Measurements from ENCODE around the gene HOXD13. TPM values are rescaled to one million over a fixed set of nuclear protein-coding genes. Genes with fewer than 3 reads are reported as not detected.

HOXD13 gene
- total RNA-seq, 1 donor from 2014 or later = not detected

DNA sequence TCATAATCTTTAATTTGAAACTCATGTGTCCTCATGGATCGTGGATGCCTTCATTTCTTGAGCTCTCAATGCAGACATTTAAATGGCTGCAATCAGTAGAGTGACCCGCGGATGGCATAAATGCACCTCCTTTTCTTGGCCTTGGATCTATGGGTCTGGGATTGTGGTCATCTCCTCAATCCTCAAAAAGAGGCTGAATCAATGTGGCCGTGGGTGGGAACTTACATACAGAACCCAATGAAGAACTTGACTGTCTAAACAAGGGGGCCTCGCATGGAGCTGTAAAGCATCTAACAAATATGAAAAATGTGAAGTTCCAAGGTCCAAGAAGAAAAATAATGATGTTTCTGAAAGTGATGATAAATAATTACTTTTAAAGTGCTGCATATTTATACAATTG, 2.9 kb downstream of the HOXD13 start:
- DNase-seq = no peak

DNA sequence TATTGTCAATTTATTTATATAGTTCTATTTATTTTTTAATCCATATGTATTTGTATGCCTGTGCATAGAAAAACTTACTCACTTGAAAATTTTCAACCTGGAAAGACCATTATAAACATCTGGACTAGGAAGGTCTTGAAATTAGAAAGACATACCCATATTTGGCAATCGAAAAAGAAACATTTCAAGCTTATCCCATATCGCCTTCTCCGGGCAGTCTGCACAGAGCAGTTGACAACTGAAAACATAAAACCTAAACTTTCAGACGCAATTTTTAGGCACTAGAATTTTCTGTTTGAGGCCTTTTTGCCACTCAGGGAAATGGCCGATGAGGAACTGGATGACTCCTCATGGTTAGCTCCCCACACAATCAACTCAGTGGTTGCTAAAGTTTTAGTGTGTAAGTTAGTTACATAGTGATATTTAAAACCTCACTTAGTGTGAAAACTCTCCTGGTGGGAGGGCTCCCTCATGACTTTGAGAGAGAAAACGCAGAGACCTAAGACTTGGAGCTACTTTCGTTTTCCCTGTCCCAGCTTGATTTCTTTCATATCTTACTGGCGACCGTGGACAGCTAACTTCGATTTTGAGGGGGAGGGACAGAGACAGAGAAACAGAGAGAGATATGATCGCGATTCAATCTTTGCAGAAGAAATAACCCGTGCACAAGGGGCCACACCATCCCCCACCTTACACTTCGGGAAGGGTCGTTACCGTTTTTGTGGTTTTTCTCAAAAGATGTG, 3.9 kb downstream of the HOXD13 start:
- DNase-seq = no peak

DNA sequence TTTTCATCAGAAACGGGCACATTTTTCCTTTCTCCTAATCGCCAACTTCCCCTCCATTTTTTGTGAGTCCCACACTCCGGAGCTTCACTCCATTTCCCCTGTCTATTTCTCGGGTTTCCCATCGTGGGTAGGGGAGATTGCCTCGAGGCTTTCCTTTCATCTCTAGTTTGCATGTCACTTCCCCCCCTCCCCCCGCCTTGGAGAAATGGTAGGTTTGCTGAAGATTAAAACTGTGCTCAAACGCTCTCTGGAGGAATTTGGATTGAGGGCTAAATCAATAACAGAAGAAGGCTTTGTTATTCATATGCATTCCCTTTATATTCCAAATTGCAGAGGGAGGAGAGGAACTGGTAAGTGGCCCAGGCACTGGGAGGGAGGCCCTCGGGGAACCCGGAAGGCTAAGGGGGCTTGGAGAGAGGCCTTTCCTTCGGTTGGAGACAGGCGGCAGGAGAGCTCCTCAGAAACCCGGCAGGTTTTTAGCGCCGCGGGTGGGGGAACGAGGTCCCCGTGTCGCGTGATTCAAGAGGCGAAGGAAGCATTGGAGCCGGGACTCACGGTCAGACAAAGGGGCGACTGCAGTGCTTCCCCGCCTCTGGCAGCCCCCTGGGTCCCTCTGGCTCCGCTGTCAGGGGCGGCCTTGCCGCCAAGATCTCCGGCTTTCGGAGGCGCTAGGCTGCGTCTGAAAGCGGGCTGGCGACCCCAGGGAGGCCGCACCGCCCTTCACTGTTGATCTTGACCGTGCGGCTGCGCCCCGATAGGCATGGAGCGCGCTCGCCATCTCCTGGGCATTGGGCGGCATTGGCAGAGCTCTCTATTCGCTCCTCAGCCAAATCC, 4.7 kb downstream of the HOXD13 start:
- DNase-seq = peak; percentile 6

DNA sequence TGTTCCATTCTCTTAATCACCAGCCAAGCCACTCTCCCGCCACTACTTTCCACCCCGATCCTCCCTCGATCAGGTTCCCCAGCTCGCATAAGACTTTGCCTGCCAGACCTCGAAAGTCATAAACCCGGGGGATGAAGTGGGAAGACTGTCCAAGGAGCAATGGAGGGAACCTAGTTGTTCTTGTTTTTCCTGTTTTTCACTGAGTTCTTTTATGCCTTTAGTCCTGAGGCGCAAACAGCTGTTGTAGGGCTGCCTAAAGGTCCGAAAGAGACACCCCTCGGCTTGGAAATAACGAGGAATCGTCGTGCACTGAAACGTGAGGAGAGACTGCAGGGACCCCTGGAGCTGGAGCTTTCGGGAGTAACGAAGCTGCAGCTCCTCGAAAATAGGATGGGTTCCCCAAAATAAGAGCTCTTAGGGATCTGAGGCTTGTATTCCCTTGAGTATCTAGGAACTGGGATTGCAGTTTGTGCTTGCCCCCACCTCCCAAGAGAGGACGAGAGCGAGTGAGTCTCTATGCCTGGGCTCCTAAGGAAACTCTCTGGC, 5.4 kb downstream of the HOXD13 start:
- no peak for DNase-seq

DNA sequence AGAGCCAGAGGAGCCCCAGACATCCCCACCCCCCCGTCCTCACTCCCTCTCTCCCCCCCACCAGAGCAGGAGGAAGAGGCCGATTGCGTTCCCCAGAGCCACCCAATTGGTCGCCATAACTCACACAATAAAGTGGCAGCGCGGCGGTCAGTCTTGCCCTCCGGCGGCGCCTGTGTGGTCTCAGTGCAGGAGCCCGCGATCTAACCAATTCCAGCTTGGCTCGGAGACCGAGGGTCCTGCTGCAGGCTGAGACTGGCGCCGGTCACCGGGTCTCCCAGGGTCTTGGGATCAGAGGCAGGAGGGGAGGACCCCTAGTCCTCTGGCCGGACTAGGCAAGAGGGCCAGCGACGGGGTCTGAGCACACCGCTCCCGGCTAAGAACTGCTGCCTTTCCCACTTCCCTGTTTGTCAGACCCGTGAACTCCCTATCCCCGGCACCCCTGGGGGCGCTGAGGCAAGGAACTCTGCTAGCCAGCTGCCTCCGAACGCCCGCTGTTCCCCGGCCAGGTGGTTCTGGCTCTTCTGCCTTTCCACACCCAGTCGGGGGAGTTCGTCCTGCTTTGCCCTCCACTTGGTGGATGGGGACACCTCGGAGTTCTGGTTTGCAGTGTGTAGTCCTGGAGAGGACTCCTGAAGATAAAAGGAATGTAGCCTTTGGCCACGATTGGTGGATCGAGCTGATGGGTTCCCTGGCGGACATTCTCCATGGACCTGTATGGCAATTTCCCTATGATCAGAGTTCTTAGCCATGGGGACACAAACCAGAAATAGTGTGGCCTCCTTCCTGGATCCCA, 6.0 kb downstream of the HOXD13 start:
- DNase-seq = no peak

DNA sequence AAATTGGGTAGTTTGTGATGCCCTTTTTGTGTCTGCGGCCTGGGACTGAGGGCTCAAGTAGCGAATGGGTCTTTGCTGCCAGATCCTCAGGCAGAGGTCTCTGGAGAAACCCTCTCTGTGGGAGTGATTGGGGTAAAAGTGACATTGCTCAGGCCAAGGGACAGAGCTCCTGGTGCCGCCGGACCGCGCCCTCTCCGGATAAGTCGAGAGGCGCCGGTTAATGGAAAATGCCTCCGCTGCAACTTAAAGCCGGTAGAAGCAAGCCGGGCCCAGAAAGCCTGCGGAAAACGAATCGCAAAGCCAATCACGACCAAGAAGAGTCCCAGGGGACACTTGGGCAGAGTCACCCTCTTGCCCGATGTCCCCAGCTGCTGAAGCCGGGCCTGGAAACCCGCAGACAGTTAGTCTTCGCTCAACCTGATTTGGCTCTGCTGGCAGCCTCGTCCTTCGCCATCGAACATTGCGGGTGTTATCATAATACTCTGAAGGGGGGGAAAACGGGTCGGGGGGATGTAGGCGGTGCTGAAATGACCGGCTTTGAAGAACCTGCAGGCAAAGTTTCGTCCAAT, 6.7 kb downstream of the HOXD13 start:
- no peak for DNase-seq

DNA sequence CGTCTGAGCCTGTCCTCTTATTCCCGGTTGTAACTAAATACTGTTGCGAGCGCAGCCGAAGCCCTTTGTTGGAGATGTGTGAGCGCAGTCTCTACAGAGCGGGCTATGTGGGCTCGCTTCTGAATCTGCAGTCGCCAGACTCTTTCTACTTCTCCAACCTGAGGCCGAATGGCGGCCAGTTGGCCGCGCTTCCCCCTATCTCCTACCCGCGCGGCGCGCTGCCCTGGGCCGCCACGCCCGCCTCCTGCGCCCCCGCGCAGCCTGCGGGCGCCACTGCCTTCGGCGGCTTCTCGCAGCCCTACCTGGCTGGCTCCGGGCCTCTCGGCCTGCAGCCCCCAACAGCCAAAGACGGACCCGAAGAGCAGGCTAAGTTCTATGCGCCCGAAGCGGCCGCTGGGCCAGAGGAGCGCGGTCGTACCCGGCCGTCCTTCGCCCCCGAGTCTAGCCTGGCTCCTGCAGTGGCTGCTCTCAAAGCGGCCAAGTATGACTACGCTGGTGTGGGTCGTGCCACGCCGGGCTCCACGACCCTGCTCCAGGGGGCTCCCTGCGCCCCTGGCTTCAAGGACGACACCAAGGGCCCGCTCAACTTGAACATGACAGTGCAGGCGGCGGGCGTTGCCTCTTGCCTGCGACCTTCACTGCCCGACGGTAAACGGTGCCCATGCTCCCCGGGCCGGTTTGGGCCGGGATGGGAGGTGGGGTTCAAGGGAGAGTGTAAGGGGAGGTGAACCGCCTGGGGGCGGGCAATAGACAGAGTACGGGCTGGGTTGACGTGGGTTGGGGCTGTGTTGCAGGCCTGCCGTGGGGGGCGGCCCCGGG, 7.4 kb downstream of the HOXD13 start, which contains the start of gene HOXD12:
Gene HOXD12, plus strand, starts transcription at position 68 of the 819 bp plus-strand sequence. Its CDS starts 7 bp downstream, at position 75.
- DNase-seq = no peak

DNA sequence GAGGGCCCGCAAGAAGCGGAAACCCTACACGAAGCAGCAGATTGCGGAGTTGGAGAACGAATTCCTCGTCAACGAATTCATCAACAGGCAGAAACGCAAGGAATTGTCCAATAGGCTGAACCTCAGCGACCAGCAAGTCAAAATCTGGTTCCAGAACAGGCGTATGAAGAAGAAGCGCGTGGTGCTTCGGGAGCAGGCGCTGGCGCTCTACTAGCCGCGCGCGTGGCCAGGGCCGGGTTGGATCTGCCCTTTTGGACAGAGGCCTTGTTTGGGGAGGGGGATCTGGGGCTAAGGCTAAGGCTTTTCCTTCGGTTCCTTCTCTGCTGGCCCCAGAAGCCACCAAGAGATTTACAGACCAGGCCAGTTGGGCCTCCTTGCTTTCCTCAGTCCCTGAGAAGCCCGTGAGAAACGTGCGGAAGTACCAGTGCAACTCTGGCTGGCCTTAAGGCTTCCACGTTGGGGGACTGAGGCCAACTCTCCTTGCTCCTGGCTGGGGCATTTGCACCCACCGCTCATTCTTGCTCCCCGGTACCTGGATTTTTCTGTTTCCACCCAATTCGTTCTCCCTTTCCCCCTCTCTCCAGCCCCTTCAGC, 8.1 kb downstream of the HOXD13 start:
- DNase-seq = no peak

DNA sequence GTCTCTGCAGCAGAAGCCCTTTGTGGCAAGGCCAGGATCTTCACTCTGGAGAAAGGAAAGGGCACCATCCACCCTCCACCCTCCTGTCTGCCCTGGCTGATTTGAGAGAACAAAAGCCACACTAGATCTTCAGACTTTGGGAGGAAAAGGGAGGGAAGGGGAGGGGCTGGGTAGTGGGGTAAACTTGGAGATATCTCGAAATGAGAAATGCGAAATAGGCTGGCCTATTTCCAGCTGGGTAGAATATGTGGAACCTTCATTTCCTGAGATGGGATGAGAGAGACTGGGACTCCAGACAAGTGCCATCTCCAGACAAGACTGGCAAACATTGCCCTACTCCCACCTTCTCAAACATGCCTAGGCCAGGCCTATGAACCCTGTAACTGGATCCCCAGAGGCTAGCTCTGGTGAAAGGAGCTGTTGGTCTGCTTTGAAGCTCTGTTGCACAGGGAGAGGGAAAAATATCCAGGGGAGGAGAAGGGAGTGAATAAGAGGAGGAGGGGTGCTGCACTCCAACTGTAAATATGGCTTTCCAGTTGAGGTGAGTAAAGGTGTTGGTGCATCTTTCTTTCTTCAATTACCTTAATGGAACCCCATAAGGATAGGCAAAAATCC, 8.8 kb downstream of the HOXD13 start:
- DNase-seq = no peak

DNA sequence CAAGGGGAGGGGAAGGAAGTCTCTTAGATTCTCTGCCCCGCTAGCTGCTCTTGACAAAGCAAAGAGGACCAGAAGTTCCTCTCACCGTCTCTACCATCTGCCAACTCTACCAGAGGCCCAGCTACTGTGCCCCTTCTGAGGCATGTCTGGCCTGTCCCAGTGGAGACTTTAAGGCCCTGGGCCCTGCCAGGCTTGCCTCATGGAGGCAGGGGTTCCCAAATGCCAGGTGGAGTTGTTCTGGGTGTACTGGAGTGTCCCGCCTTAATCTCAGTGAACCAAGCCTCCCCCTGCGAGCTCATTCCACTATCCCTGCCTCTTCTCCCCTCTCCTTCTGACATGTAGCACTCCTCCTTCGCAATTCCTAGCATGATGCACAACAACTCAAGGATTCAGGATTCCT, 9.3 kb downstream of the HOXD13 start:
- DNase-seq = no peak

DNA sequence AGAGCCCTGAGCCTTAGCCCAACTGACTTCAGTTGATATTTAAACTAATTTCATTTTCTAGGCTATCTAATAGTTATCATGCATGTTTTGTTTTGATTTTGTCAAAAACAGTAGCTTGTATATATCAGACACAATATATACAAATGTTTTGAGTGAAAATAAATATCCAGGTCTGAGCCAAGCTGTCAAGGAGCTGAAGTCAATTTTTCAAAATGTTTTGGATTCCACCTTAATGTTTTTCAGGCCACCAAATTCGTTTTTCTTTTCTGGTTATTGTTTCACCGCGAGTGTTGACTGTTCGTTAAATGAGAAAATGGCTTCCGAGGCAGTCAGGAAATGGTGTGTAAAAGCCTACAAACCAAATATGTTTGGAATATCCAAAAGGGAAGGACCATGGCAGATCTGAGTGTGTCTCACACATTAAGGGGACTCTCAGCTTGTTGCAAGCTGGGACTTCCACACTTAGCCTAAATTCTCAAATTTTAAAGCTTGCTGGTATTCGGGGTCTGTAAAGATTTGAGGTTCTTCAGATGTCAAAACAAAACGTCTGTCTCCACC, 9.9 kb downstream of the HOXD13 start:
- DNase-seq = no peak

DNA sequence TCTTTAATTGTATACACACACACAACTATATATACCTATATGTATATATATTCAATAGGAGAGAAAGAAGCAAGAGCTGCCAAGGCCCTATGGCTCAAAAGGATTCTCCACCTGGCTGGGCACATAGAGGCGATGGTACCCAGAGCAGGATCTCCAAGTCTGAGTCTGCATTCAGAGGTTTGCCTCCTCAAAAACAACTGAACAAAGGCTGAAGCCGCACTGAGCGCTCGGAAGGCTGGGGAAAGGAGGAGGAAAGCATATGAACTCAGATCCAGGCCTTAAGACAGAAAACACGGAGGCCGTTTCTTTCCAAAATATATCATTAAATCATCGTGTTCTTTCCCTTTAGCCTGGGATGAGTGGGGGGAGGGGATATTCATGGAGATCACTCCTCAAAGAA, 10.7 kb downstream of the HOXD13 start:
- no peak for DNase-seq

DNA sequence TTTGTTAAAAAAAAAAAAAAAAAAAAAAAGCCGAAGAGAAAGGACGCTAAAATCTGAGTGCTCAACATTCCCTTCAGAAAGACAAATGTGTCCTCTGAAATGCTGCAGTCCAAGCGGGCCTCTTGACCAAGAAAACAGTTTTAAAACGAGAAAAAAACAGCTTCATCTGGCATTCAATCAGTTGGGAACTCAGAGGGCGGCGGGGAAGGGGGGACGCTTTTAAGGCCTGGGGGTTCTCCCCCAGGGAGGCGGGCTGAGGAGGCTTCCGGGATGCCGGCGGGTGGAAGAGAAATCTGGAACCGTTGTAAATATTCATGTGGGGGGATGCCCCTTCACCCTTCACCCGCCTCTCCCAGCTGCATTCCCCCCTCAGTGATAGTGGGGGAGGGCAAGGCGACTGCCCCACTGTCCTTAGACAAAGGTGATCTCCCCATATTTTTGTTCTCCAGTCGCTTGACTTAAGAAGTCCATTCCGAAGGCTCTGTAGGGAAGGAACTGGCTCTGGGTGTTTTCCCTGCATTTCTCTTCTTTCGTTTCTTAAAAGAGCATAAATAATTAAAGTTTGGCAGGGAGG, 11.3 kb downstream of the HOXD13 start:
- DNase-seq = no peak

DNA sequence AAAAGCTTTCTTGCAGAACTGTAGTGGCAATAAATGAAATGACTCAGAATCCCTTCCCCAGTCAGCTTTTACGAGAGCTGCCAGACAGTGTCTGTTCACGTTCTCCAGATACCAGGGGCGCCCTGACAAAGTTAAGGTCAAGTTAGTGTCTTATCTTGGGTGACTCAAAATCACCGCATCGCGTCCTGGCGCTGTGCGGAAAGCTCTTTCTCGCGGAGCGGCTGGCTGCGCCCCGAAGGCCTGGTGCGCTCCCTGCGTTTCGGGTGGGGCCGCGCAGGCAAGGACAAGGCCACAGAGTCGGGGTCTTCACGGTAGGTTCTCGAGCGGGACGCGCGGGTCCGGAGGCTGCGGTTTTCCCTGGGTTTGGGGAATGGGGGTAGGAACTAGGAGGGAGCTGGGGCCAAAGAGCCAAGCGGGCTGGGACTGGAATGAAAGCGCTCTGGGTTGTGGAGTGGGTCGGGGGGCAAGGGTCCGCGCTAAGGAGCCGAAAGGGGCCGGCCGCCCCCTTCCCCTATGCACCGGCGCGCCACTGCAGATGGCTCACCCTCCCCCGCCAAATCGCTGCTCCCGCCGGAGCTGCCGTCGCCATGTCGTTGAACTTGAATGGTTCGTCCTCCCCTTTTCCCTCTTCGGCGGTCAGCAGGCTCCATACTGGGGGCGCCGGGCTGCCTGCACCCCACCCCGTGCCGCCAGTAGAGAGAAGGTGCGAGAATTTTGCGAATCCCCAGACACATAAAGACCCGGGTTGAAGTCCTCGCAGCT, 12.0 kb downstream of the HOXD13 start:
- DNase-seq = no peak

DNA sequence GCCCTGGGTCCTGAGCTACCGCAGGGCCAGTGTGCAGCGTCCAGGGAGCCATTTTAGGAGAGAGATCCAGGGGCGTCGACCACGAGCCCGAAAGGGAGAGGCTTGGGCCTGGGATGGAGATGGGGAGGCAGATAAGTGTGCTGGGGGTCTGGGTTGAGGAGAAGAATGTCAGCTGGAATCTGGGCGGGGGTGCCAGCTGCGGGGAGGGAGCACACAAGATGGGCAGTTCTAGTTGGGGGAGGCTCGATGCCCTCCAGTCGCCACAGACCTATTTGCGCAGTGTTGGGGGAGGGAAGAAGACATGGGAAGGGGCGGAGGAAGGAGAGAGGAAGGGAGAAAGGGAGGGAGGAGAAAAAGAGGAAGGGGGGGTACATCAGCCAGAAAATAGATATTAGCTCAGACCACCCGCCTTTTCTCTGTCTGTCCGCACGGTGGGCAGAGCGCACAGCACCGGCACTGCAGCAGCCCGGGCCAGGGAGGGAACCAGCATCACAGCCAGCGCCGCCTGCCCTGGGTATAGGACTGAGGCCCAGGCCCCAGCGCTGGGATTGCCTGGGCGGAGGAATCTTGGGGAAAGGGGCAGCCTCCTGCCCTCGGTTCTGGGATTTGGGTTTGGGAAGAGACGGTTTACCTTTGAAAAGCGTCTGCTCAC, 12.7 kb downstream of the HOXD13 start:
- DNase-seq = no peak

DNA sequence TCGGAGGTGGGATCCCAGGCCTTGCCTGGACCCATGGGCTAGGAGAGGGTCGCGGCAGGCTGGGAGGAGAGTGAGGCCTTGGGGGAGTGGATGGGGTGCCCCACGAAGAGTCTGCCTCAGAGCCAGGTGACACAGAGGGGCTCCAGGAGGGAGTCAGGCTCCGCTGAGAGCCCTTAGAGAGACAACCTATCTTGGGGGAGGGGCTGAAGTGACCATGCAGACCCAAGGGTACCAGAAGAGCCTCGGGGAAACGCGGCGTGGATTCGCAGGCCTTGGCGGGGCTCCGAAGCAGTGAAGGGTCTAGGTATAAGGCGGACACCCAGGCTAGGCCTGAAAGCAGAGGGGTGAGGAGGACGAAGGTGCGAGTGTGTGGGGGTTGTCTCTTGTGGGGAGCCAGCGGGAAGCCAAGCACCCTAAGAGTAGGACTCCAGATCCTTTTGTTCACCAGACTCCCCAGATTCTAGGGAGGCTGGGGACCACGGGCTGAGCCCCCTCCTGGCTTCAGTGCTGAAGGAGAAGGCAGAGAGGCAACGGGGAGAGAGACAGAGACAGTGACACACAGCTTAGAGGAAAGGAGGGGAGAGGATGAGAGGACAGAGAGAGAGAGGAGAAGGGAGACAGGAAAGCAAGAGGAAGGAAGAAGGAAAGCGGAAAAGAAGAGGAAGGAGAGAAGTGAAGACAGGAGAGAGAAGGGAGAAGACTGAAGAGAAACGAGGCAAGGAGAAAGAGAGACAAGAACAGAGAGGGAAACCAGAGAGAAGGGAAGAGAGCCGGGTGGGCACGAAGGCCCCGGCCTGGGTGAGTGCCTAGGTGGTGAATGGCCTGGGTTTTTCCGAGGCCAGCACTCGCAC, 13.4 kb downstream of the HOXD13 start:
- no peak for DNase-seq
